Cerebellar nuclear complex (tissue), 1 donor: ENCODE measurements around the gene NUDT16.
A peak's percentile ranks its signal among the peaks of the same experiment; 100 is the strongest.
"Not testable (repeated sequence)": the region's sequence is repeated elsewhere in the genome, so short reads cannot be mapped to it uniquely, and the experiment has no call there.

Experiments
- DNase-seq, 2 experiments: peaks; one replicate each; lab custom pipeline; 2025; lab: John Stamatoyannopoulos, UW

The NUDT16 gene

GRCh38 chr3:131381445-131382291, at the start of gene NUDT16:
NUDT16 (plus strand) TSS chr3:131381774; CDS start chr3:131381805, 31 bp downstream.
- DNase-seq = peak; percentile 96 to 98

GRCh38 chr3:131338948-131339640, 42.5 kb upstream of the NUDT16 start:
- DNase-seq = no peak

GRCh38 chr3:131341761-131342160, 39.8 kb upstream of the NUDT16 start:
- no peak for DNase-seq

DNA sequence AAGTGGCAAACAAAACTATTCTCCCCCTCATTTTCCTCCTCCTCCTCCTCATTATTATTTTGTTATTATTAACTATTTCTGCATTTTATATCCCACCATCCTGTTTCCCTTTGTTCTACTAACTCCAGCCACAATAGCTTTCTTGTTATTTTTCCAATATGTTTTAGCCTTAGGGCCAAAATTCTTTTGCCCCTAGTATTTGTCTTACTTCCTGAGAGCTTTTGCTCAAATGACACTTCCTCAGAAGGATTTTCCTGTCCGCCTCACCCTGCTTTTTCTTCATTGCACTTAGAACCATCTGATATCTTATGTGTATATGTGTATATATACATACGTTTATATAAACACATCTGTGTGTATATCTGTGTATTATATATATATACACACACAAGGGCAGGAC, 32.7 kb upstream of the NUDT16 start:
- no peak for DNase-seq

DNA sequence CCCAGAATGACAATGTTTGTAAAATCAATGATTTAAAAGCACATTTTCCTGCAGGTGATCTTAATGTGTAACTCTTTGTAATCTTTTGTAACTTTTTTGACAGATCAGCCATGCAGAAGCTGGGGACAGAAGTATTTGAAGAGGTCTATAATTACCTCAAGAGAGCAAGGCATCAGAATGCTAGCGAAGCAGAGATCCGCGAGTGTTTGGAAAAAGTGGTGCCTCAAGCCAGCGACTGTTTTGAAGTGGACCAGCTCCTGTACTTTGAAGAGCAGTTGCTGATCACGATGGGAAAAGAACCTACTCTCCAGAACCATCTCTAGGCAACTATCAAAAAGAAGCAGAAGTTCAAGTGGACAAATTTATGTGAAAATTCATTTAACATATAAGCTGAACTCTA, 32.1 kb upstream of the NUDT16 start:
- DNase-seq = no peak

DNA sequence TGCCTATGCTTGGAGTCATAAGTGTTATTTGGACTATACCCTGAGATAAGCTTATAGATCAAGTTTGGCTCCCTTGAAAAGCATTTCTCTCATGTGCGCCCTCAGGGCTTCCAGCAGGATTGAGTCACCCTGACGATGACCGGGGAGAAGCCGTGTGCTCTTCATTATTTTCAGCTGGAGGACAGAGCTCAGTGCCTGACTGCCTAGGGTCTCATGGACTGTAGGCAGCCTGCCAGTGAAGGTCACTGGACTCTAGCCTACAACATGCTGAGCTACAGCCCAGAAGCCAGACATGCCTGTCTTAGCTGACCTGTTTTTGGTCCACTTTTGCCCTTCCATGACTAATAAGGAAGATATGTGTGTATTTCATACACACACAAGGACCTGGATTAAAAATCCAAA, 31.6 kb upstream of the NUDT16 start:
- no peak for DNase-seq

DNA sequence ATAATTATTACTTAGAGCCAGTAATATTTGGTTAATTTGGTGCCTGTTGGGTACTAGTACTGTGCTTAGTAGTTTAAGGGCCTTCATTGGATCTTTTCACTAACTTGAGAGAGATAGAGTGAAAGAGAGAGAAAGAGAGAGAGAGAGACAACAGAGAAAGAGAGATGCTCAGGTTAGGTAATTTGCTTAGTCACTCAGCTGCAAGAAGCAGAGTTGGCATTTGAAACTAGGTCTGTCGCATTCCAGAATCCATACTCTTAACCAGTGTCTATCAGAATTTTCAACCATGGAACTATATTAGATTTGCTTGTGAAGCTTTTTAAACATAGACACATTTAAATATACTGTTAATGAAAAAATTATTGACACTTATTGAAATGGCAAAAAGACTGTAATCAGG, 31.1 kb upstream of the NUDT16 start:
- no peak for DNase-seq

DNA sequence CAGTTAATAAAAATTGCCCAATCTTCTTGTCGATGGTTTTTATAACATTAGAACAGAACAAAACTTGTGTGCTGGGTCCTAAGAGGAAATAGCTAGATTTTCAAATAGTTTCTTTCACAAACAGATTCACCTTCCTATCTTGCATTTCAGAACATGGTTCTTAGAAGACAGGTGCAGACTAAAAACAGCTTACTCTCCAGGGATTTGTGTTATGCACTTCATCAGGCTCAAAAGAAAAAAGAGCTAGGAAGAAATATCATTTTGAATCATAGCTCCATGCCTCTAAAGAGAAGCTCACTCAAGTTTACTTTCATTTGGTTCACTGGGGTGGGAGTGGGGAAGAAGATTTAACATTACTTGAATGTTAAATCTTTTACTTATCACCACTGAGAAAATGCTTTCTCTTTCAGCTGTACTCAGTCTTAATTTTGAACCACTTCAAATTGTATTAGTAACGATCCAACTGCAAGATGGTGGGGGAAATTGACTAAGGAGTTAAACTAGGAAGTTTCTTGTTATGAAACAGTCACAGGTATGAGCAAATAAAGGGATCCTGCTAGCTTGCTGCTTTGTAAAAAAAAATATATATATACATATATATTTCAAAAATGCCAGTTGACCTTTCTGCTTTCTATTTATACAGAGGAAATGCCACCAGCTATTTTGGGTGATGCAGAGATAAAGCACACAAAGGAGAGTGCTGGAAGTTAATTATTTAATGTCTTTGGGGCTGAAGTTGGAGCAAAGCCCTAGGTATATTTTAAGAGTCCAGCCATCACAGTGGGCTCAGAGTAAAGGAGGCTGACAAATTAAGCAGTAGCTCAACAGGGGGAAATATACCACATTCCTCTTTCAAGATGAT, 28.3 kb upstream of the NUDT16 start:
- DNase-seq = no peak

- DNase-seq = no peak
Measured at GRCh38 chr3:131353986-131354385, 27.6 kb upstream of the NUDT16 start.

GRCh38 chr3:131356006-131356595, 25.5 kb upstream of the NUDT16 start:
- no peak for DNase-seq

- no peak for DNase-seq
Measured at GRCh38 chr3:131357275-131357674, 24.3 kb upstream of the NUDT16 start.

- DNase-seq = no peak
Measured at GRCh38 chr3:131360191-131360755, 21.3 kb upstream of the NUDT16 start.

DNA sequence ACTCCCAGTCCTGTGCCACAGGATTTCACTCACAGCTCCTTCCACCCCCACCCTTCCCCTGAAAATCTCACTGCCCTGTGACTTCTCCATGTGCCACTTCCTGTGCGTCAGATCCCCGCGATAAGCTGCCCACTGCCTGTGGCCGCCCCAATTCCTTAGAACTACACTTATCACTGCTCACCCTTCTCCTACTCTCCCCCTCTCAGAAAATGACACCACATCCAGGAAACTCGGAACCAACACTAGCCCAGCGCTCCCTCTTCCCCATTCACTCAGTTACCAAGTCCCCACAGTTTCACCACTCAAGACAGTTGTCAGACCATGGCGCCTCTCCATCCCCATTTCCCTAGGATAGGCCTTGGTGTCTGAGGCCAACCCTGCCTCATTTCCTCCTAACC, 20.5 kb upstream of the NUDT16 start:
- not testable (repeated sequence) for DNase-seq

DNA sequence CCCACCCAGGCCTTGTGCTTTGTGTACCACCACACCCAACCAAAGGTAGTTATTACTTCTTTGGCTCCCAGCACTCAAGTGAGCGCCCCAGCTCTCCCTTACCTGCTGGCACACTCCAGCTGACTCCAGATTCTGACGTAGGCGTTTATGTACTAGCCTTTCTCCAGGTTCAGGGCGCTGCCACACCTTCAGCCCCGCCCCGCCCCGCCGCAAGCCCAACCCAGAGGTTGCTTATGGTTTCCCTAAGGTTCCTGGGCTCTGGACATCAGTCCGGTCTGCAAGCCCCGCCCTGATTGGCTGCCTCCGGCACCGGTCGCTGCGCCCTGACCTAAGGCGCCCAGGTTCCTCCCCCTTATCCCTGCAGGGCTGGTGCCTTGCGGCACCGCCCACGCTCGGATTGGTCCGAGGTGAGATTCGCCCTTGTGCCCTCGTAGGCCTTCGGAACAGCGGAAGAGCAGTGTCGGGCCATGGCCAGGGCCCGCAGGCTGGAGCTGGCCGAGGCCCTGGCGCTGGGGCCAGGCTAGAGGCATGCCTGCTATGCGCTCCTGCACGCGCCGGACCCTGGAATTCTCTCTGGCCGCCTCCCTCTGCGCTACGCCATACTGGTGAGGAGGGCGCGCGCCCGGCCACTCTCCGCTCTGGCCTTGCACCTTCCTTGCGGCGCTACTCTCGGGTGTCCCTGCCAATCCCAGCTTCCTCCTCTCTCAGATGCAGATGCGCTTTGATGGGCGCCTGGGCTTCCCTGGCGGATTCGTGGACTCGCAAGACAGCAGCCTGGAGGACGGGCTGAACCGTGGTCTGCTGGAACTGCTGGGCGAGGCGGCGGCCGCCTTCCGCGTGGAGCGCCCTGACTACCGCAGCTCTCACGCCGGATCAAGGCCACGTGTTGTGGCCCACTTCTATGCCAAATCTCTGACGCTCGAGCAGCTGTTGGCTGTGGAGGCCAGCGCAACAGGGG, 19.8 kb upstream of the NUDT16 start:
- DNase-seq = no peak

DNA sequence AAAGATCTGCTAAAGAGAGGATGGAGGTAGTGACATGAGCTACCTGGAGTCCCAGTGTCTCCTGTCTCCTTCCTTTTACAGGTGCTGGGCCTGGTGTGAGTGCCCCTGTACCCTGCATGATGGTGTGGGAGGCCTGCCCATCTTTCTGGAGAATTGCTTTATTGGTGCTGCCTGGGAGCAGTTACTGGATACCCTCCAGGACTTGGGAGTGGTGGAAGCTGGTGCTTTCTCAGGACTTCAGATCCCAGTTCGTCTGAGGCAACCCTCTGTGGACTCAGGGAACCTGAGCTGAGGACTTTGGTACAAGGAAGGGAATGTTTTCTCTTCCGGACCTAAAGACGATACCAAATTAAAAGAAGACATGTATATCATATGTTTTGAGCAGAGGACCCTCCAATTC, 18.3 kb upstream of the NUDT16 start:
- DNase-seq = no peak

DNA sequence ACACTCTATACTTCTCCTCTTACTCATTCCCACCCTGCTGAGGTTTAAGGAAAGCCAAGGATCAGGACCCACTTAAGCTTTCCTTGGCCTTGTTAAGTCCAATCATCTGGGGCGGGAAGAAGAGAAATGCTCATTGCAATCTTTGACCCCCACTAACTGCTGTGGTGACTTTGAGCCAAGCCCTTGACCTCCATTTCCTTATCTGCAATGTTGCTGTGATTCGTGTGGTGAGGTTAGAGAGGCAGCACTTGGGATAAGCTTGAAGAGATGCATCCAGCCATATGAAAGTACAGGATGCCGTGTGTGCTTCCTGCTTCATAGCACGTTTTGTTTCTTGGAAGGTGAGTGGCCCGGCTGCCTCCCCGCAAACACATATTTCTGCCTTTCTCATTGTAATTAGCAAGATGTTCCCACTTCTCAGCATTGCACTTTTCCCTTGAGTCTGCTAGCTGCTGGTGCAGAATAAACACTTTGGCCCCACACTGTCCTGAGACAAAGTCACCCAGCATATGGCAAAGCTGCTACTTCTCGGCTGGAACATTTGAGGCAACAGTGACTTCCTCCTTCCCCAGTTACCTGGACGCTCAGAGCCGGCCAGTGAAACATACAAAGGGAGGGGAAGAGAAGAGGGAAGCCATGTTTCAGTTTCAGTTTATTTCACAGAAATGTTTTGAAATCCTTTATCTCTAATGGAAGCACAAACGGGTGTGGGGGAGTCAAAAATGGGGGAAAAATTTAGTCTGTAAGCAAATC, 10.5 kb upstream of the NUDT16 start:
- DNase-seq = no peak

- no peak for DNase-seq
Measured at GRCh38 chr3:131371688-131372066, 9.9 kb upstream of the NUDT16 start.

GRCh38 chr3:131374741-131375140, 6.8 kb upstream of the NUDT16 start:
- DNase-seq = no peak

- DNase-seq = not testable (repeated sequence)
Measured at GRCh38 chr3:131380821-131381444, 641 bp upstream of the NUDT16 start.
